IPS-NIHi11 (cell line): ENCODE measurements around the gene CORO6.

ENCODE experiments used
- DNase-seq: peaks from one replicate; pipeline ENCODE4 v3.0.0; 2012; ENCODE audit warnings: mixed read lengths, low spot score

Gene CORO6

DNA sequence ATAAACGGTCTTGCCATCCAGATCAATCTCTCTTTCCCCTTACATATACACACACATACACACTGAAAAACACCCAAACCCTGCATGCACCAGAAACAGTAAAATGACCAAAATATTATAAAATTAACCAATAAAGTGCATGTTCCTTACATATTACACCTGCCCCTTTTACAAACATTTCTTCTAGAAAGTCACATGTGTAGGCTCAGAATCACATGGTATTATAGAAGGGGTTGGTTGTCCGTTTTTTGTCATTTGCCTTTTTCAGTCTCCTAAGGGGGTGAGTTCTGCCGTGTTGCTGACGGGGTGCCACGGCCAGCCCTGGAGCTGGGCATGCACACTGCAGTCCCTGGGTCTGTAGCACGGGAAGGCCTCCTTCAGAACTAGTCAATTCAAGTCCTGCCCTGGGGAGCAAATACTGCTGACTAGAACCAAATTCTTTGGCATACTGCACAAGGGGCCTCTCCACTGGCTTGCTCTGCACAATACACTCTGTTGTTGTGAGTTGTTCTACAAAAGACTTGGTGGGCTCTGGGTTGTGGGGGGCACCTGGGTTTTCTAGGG is 8.0 kb upstream of the CORO6 start:
- no peak for DNase-seq

DNA sequence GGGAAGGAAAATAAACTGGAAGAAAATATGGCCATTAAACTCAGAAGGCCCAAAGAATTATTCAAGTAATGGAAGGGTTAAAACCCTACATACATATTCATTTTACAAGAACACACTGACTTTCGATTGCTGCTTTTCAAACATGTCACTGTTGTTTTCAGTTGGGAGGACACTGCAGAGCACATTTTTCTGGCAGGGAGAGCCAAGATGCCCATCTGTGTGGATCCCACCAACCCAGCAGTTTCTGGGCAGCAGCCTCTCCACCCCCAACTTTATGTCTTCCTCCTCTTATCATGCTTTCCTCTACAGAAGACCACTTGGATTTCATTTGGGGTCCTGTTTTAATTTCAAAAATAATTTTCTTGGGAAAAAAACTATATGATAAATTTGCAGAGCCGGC is 7.1 kb upstream of the CORO6 start:
- DNase-seq, result no peak

DNA sequence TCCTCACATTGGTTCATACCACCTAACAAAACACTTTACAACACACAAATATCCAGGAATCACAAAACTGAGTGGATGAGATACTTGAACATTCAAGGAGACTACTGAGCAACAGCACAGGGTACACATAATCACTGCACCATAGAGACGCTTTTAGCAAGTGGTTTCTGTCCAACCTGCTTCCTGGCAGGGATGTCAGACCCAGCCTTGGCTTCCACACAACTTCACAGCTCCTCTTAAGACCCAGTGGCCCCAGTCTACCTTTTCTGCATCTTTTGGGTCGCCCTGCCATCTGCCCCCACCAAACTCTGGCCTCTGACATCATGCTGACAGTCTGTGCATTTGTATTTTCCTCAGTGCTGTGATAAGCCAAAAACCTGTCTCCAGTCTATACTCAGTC is 5.9 kb upstream of the CORO6 start:
- no peak for DNase-seq

DNA sequence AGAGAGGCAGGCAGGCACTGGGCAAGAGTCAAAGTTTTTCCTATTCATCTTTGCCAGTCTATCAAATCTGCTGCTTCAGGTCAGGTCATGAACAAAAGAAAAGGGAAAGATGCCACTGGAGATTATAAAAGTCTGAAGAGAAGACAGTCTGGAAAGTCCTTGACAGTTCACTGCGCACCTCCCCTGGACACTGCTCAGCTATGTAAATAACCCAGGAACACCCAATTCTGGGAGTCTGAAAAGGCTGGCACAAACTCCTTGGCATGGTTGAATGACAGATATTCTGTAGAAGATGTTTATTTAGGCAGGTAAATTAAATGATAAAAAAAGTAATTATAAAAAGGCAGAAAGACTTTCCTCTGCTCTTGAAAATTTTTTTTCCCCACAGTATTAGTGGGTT is 5.2 kb upstream of the CORO6 start:
- DNase-seq, result no peak

DNA sequence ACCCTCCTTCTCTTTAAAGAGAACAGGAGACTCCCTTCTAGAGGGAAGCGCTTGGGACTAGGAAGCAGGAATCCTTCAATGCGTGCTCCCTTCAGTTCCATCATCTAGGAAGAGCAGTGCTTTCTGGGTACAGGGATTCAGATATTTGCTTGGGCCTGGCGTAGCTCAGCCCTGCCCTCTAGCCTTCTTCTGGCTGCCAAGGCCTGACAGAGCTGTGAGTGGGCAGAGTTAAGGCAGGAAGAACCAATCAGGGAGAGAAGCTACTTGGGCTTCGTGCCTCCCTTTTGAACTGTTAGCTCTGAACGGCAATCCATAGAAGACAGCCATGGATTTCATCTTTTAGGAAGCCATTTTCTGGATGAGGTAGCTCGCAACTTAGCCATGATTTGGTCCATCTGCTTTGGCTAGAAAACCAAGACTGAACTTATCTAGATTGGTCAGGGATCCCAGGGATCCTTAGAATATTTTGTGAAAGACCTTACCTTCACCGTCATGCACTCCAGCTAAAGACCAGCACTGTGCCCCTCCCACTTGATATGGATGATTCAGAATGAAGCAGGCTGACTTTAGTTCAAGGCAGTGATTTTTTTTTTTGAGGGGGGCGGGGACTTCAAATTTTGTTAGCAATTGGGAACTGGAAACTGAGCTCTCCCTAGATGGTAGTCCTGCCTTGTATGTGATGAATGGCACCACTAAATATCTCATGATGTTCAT is 2.5 kb upstream of the CORO6 start:
- peak; percentile 60 for DNase-seq

DNA sequence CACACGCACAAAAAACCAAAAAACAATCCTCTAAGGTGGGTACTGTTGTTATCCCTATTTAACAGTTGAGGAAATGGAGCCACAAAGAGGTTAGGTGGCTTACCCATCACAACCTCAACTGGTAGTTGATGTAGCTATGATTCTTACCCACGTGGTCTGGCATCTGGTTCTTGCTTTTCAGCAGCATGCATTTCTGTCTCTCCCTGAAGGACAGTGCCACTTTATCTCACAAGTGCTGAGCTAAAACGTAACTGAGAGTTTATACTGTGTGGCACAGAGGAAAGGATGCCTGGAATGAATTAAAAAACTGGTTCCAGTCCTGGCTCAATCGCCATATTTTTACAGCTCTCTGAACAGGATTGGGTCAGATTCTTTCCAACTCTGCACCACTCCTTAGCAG is 1.9 kb upstream of the CORO6 start:
- DNase-seq, result no peak

DNA sequence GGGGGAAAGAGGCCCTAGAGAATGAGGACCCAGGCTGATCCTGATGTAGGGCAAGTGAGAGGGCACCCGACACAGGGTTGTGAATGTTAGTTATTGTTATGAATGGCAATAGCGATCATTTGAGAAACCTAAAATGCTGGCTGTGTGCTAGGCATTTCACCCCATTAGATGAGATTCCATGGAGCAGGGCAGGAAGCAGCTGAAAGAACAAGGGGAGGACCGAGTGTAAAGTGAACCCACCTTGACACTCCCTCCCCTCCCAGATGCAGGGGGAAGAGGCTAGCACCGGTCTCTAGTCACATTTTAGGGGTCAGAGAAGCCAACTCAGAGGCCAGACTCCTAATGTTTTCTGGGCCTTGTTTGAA is 553 bp upstream of the CORO6 start:
- no peak for DNase-seq

DNA sequence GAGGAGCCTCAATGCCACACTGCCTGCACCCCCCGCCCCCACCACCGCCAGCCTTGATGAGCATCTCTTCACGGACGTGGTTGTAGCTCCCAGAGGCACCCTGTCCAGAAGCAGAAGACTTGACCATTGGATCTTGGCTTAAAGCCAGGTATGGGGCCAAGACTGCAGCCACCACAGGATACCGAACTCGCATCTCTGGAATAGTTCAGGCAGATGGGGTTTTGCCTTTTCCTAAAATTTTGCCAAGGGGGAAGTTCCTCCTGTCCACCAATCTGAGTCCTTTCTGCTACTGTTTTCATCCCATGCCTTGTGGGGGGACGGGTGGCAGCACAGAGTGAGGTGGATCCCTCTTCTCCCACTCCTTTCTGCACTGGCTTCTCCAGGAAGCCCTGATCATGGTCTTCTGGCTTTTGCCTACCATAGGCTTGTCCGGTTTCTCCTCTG is 939 bp downstream of the CORO6 start:
- DNase-seq, result no peak

DNA sequence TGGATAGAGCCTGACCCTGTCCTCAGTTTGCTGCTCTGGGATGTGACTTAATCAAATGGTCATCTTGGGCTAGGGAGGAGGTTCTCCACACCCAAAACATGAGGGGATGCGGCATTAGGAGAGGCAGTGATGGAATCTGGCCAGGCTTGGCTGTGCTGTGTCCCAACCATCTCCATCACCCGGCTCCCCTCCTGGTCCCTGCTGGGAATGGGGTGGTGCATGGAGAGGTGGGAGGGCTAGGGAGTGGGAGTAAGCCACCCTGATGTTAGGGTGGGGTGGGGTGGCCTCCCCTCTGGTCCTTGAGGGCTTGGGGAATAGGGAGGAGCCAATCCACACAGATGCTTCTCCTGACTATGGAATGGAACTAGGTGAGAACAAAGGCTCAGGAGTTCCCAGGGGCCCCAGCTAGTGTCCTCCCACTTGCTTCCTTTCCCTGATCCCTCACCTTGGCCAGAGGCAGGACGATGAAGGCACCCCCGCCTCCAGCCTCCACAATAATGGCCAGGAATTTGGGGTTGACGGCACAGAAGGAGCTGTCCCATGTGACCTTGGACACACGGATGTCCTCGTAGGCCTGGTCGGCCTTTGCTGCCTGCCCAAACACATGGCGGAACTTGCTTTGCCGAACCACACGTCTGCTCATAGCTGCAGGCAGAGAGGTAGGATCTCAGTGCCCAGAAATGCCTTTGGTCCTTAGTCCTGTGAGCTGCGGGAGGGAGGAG is 1.8 kb downstream of the CORO6 start:
- no peak for DNase-seq

DNA sequence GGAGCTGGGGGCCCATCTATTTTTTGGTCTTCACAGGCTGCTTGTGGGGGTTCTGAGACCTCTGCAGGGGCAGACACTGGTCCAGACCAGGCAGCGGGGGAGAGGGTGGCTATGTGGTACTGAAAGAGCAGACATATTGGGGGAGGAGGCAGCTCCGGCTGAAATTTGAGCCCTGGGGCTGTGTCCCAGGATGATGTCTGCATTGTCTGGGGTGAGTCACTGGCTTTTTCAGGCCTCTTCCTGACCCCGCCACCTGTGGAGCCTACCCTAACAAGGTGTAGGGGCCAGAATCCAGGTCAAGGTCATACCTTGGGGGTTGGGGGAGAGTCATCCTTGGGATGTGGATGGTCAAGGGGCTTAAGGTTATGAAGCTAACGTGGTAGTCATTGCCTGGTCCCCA is 2.4 kb downstream of the CORO6 start:
- peak; percentile 31 for DNase-seq

DNA sequence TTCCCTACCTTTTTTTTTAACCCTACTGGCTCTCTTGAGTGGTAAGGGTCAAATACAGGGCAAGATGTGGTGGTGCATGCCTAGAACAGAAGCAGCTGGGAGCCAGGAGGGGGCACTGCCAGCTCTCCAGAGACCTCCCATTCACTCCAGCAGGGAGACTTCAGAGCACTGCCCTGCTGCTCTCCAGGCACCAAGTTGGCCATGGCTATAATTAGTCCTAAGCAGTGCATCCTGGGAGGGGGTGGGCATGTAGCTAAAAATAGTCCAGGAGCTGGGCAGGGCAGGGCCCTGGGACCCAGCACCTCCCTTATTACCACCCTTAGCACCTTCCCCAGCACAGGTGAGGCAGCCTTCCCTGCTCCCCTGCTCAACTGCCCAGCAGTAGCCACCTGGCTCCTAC is 3.5 kb downstream of the CORO6 start:
- DNase-seq, result peak; percentile 32

DNA sequence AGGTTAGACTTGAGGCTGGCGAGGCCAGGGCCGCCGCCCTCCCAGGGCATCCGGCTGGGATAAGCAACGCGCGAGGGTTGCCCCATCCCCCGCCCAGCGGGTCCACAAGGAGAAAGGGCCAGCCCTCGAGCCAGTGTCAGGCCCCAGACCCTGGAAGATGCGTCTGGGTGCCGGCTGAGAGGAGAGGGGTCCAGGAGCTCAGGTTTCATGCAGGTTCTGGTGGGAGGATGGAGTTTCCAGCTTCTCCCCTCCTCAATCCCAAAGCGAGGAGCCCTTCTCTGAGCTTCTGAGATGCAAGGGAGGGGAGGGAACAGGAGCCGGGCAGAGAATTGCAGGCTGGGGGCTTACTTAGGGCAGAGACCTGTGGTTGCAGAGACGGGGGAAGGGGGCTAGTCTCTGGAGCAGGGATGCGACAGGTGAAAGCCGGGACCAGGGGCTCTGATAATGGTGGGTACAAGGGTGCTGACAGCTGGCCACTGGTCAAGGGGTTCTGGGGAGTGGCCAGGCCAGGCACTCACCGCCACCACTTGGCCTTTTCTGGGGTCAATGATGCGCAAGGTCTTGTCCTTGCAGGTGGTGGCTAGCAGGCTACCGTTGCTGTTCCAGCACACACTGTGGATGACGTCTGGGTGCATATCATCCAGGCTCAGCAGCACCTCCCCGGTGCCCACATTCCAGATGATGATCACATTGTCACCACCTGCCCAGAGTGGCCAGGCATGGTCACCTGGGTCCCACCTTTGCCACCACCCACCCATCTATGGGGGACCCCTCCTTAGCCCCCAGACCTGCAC is 4.2 kb downstream of the CORO6 start:
- no peak for DNase-seq

DNA sequence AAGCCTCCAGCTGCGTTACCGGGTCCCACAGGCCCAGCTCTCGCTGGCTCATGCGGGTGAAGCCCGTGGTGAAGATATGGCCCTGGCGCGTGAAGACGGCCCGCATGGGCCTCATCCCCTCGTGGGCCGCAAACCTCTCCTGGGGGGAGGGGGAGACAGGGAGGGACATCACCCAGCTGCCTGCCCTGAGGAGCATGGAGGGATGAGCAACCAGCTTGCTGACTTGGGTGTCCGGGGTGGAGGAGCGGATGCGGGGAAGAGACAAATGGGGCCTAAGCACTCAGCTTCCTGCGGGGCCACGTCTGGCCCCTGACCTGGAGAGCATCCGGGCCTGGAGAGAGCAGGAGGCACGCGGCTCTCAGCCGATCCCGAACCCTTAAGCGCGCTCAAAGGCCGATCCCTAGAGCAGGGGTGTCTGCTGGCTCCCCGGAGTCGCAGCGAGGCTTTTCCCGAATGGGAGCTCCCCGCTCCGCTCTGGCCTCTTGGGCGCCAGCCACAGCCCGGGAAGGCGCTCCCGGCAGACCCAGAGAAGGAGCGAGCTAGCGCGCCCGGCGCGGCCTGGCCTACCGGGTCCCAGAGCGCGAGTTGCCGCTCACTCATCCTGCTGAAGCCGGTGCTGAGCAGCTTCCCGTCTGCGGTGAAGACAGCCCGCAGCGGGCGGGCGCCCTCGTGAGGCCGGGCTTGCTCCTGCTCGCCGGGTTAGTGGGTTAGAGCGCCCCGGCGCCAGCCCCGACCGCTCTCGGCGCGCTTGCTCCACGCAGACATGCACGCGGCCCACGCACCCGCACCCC is 5.0 kb downstream of the CORO6 start:
- DNase-seq, result peak; percentile 66

DNA sequence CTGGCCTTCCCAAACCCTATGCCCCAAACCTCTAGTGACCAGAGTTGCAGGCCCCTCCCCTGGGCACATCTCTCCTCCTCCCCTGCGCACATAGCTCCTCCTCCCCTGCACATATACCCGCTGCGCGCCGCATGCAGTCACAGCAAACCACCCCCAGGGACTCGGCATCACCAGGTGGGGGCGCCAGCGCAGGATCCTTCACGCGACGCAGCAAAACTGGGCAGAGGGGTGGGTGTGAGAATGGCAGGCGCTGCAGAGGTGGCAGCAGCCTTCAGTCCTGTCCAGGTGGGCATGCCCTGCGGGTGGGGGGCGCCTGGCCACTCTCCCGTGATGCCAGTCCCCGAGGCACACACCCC is 5.6 kb downstream of the CORO6 start:
- peak; percentile 75 for DNase-seq

DNA sequence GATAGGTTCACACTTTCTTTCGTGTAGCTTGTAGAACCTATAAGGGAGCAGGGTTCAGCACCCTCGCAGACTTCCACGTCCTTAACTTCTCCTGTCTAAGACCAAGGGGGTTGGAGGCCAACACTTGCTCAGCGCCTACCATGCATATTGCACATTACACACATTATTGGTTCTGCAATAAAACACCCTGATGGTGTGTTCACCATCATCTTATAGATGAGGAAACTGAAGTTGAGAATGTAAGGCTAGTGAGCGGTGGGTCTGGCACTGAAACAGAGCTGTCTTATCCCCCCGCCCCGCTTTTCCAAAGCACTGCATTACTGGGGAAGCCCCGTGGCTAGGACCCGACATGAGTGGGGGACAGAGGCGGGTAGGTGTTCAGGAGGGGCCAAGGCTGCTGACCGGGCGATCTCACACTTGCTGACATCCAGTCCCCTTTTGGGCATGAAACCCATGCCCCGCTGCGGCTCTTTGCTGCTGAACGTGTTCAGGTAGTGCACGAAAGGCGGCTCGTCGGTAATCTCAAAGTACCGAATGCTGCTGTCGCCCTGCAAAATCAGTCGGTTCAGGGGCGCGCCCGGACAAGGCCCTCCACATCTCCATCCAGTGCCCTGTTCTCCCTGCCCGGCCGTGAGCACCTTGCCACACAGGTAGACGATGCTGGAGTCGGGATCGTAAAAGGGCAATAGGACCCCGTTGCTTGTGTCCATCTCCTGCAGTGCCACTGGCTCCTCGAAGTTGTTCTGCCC is 6.2 kb downstream of the CORO6 start:
- DNase-seq, result no peak

DNA sequence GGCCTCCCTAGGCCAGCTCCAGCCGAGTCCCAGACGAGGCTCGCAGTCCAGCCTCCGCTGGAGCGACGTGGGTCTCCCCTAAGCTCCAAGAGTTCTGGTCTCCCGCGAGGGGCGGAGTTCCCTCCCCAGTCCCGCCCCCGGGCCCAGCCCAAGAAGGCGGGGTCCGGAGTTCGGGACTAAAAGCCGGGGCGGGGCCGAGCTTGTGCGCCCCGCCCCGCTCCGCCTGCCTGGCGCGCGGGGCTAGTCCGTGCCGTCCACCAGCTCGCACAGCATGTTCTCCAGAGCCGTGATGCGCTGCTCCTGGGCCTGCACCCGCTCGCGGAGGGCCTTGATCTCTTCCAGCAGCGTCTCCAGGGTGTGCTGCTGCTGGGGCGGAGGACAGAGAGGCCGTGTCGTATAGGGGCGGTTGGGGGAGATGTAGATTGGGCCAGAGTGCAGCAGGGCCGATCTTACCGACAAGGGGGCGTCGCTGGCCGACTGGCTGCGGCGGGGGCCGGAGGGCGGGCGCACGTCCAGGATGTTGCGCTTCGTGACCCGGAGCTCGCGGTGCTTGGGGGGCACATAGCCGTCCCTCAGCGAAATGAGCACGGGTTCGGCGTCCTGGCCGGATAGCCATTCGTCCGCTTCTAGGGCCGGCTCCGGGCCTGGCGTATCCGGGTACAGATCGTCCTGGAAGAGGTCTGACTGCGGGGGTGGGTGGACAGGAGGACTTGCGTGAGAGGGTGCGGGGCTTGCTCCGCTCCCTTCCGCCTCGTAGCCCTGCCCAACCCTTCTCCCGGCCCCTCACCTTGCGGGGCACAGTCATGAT is 7.0 kb downstream of the CORO6 start:
- peak; percentile 87 for DNase-seq

DNA sequence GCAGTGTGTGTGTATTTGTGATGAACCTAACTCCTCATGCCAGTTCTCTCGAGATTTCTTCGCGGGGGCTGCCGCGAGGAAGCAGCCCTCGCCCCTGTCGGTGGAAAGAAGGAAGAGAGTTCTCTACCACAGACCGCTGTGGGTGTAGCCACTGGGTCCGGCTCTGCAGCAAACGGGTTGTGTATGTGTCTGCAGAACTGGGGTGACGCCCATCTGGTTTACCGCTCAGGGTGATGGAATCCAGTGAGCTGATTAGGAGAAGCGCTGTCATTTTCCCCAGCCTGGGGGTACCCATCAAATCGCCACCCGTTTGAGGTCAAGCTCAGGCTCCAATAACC is 7.7 kb downstream of the CORO6 start:
- DNase-seq, result no peak

DNA sequence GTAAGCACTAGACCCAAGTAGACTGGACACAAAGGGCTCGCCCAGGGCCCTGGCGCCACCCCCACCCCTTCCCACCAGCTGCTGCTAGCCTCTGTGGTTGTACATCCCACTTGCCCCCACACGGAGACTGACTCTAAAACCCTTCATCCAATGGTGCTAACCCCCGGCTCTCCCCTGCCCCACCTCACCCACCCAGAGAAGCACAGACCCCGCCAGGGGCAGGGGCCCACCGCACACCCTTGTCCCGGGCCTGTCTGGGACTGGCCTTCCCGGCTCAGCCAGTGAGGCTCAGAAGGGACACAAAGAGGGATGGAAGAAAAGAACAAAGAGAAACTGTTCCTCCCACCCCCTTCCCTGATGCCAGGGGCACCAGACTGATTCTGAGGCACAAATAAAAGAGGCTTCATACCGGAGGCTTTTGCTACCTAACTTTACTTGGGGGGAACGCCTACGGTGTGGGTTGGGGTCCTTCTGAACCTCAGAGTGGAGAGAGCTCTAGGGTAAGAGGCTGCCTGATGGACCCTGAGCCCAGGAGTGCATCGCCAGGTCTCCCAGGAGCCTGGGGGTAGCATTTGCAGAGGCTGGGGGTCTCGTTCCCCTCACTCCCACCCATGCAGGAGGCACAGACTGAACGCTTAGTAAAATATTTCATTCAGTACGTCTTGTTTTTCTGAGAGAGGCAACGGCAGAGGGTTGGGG is 8.2 kb downstream of the CORO6 start:
- DNase-seq, result no peak

DNA sequence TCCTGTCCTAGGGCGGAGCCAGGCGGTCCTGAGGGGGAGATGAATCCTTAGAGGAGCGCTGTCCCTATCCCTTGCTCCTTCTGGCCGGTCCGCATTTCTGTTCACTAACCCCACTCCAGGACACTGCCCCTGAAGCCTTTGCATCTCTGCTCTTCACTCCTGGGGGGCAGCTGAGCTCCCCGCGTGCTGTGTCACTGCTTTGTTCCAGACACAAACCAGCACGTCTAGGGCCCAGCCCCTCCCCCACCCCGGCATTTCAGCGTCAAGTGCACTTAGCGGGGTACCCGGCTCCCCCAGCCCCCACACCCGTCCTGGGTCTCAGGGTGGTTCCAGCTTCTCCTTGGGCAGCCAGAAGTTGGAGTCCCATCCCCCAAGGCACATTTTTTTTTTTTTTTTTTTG is 8.9 kb downstream of the CORO6 start:
- no peak for DNase-seq

DNA sequence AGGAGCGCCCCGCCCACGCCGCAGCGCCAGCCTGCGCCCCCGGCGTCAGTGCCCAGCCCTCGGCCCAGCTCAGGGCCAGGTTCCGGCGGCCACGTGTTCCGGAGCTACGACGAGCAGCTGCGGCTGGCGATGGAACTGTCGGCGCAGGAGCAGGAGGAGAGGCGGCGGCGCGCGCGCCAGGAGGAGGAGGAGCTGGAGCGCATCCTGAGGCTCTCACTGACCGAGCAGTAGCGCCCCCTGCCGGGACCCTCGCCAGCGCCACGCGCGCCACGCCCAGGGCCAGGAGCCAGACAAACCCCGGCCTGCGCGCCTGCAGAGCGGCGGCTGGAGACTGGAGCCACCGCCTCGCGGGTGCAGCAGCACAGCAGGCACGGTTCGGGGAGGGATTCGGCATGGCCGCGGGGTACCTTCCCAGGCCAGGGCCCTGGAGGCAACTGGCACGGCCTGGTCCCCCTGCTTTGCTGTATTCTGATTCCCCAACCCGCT is 9.3 kb downstream of the CORO6 start:
- peak; percentile 87 for DNase-seq
